Measurements from ENCODE around the gene NDST1.

The NDST1 gene

DNA sequence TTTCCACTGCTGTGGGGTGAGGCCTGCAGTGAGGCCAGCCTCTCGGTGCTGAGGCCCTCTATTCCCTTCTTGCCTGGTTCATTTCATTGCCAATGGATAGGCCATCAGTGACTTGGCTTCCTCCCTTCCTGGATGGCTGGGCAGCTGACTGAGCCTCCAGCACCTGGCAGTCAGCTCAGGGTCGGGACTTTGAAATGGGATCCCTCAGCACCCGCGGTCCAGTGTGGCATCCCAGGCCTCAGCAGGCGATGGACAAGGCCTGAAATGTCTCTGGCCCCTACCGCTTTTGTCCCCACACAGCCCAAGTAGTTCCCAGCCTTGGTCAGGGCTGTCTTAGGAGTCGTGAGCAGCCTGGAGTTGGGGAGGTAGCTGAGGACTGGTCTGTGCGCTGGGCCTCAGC is 17.2 kb downstream of the NDST1 start:
- DNase-seq, result no peak

DNA sequence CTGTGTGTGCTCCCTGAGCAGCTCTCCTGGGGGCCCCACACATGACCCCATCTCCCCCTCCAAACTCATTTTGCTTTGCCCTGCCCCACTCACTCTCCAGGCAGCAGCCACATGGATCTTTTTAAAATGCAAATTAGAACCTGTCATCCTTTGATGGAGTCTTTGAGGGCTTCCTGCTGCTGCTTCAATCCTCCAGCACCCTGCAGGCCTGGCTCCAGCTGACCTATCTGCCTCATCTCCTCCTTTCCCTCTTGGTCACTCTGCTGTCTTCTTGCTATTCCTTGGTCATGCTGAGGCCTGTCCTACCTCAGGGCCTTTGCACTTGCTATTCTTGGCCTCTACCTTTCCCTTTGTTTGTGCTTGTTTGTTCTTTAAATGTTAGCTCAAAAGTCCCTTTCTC is 17.9 kb downstream of the NDST1 start:
- no peak for DNase-seq

DNA sequence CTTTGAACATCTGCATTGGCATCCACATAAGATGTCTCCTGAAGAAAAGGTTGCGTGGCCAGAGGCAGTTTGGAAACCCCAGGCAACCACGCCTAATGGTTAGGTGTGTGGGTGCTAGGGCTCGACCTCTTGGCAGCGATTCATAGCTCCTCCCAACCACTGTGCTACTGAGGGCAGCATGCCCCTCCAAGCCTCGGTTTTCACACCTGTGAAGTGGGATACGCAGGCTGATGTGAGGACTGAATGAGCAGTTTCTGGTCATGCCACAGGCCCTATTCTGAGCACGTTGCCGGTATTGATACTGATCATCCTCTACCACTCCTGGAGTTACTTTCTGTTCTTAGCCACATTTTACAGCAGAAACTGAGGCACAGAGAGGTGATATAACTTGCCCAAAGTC is 19.1 kb downstream of the NDST1 start:
- DNase-seq, result no peak

GRCh38 chr5:150527808-150528207 is 19.9 kb downstream of the NDST1 start:
- DNase-seq, result no peak

DNA sequence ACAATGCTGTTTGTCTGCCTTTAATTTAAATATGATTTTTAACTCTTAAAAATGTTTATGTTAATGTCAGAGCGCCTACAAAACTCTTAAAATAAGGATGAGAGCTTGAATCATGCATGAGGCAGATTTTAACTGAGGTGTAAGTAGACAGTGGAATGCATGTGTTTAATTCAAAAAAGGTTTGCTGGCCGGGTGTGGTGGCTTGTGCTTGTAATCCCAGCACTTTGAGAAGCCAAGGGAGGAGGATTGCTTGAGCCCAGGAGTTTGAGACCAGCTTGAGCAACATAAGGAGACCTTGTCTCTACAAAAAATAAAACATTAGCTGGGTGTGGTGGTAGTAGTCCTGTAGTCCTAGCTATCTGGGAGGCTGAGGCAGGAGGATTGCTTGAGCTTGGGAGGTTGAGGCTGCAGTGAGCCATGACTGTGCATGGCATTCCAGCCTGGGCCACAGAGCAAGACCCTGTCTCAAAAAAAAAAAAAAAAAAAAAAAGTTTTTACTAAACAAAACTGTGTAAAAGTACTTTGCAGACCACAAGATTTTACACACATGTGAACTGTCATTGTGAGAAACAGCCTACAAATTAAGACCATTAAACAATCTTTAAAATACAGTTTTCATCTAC is 21.1 kb downstream of the NDST1 start:
- DNase-seq, result no peak

GRCh38 chr5:150529555-150529954 is 21.6 kb downstream of the NDST1 start:
- no peak for DNase-seq

- no peak for DNase-seq
These were observed 22.5 kb downstream of the NDST1 start for GRCh38 chr5:150530423-150530822.

DNA sequence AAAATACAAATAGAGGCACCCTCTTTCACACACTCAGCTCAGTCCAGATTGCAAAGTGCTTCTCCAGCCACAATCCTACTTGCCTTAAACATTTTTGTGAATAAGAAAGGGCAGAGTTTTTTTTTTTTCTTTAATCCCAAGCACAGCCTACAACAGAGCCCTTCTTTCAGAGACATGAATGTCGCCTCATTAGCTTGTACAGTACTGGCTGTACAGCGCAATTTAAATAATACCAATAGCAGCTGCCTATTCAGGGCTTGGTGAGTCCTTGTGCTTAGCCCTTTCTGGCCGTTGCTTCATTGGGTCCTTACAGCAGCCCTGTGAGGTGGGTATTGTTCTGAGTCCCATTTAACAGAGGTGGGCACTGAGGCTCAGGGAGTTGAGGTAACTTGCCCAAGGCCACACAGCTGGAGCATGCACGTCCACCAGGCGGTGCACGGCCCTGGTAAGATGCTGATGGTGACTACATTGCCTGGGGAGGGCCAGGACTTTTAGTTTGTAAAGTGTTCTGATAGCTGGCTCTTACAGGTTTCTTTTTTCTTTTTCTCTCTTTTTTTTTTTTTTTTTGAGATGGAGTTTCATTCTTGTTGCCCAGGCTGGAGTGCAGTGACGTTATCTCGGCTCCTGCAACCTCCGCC is 23.1 kb downstream of the NDST1 start:
- DNase-seq, result no peak

DNA sequence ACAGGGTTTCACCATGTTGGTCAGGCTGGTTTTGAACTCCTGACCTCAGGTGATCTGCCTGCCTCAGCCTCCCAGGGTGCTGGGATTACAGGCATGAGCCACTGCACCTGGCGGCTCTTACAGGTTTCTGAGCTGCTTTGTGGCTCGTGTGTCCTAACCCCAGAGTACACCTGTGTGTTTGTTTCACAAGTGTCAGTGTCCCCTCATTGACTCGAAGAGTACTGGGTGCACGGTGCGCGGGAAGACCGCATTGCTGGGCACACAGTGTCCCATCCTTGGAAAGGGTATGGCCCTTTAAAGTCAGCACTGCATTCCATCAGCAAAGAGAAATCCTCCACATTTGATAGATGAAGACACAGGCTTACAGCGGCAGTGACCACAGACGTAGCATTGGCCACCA is 23.8 kb downstream of the NDST1 start:
- DNase-seq, result no peak

DNA sequence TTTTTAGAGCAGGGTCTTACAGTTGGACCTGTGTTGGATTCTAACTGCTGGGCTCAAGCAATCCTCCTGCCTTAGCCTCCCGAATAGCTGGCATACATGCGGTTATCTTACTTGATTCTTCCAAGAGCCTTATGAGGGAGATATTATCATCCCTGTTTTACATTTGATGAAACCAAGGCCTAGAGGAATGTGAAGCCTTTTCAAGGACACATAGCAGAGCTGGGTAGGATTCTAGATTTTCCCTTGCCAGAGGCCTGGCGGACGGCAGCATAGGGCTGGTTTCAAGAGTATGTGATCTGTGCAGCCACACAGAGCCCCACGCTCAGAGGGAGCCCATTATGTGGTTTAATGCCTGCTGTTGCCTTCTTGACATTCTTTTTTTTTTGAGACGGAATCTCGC is 24.2 kb downstream of the NDST1 start:
- no peak for DNase-seq

DNA sequence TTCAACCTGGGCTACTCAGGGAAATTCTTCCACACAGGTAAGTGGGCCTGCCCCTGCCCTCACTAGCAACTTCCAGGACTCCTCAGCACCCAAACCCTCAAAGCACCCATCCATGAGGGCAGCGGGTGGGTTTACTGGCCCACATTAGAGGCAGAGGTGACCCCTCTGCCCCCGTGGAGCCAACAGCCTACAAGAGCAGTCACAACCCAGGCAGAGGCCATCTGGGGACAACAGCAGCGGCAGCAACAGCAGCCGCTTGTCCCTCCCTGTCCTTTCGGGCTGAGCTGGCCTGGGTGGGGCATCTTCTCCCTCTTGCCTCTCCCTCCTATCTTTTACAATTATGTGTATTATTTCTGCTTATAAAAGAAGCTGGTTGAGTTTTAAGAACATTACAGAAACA is 25.1 kb downstream of the NDST1 start:
- DNase-seq, result no peak

DNA sequence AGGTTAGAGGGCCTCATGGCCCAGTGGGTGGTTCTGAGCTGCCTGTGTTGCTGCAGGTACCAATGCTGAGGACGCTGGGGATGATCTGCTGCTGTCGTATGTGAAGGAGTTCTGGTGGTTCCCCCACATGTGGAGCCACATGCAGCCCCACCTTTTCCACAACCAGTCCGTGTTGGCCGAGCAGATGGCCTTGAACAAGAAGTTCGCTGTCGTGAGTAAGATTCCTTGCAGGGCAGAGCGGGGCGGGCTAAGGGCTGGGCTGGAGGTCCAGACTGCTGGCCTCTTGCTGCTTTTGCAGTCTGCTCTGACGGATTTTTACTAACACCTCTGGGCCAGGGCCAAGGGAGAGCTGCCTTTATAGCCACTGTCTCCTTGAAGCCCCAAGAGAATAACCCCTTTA is 26.9 kb downstream of the NDST1 start:
- DNase-seq, result no peak

GRCh38 chr5:150535611-150536010 is 27.7 kb downstream of the NDST1 start:
- DNase-seq, result no peak

GRCh38 chr5:150538007-150538917 is 30.3 kb downstream of the NDST1 start:
- no peak for DNase-seq

- no peak for DNase-seq
These were observed 31.3 kb downstream of the NDST1 start for GRCh38 chr5:150539206-150539605.

DNA sequence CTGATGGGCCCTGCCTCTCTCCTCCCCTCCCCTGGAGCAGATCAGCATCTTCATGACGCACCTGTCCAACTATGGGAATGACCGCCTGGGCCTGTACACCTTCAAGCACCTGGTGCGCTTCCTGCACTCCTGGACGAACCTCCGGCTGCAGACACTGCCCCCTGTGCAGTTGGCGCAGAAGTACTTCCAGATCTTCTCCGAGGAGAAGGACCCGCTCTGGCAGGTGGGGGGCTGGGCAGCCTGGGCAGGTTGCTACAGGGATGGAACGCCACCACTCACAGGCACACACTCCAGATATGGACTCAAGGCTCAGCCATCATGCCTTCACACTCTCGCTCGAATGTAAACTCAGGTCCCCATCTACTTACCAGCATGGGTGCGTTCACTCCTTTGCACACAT is 32.1 kb downstream of the NDST1 start:
- DNase-seq, result no peak

- no peak for DNase-seq
These were observed 32.9 kb downstream of the NDST1 start for GRCh38 chr5:150540615-150541396.

DNA sequence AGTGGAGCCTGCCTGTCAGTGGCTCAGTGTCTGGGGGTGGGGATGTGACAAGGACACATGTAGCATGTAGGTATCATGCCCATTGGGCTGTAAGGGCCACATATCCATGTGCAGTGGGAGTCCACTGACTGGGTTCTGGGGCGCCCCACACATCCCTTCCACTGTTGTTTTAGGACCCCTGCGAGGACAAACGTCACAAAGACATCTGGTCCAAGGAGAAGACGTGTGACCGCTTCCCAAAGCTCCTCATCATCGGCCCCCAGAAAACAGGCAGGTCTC is 33.4 kb downstream of the NDST1 start:
- no peak for DNase-seq

- no peak for DNase-seq
These were observed 34.0 kb downstream of the NDST1 start for GRCh38 chr5:150541895-150542294.

GRCh38 chr5:150542933-150543445 is 35.1 kb downstream of the NDST1 start:
- no peak for DNase-seq

GRCh38 chr5:150544611-150545219 is 36.8 kb downstream of the NDST1 start:
- no peak for DNase-seq

DNA sequence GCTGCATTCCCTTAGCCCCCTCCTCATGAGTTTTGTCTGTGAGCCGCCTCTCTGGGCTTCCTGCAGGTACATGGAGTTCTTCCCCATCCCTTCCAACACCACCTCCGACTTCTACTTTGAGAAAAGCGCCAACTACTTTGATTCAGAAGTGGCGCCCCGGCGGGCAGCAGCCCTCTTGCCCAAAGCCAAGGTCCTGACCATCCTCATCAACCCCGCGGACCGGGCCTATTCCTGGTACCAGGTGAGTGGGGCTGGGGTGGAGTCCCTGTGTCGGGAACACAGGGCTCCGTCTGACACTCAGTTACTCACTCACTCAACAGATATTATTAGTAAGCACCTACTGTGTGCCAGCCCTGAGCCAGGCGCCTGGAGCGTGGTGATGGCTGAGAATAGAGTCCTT is 37.3 kb downstream of the NDST1 start:
- no peak for DNase-seq

GRCh38 chr5:150548123-150548522 is 40.2 kb downstream of the NDST1 start:
- no peak for DNase-seq
